Measurements from ENCODE around the gene AEBP2. TPM values are rescaled to one million over a fixed set of nuclear protein-coding genes. Genes with fewer than 3 reads are reported as not detected.

The AEBP2 gene
- total and polyA plus RNA-seq, 2 of the 4 experiments (the other 2 are of a cell fraction): 15.5 to 21.7 TPM

GRCh38 chr12:19491863-19492262 lies 52.6 kb downstream of the AEBP2 start:
- WGBS, 2 experiments (ENCODE audit: extremely low coverage in 2 of 2, insufficient read length in 1 of 2): no CpG with 5 or more reads among the region's 3 CpGs
- ChIA-PET POLR2A (ENCODE audit: unreplicated experiment) (no interaction called here), CTCF (no interaction called here)
- H3K56ac ChIP-seq (ENCODE audit: extremely low read depth, insufficient read depth, low read length): no peak overlapping the region
- no peak overlapping the region for H2AFZ ChIP-seq (replicated peaks; ENCODE audit: low read length, poor library complexity)
- H2AK9ac ChIP-seq (replicated peaks; ENCODE audit: low read depth, low read length, poor library complexity): no peak overlapping the region
- BruUV-seq (replicated peaks): no TSS peak
- TF ChIP-seq MAFK (IDR thresholded peaks at IDR 0.05; ENCODE audit: low read depth, low read length): no peak
- TF ChIP-seq CTCF (conservative IDR thresholded peaks at IDR 0.05; ENCODE audit: low read depth, low read length): no peak
- no peak for TF ChIP-seq MAZ (IDR thresholded peaks at IDR 0.05; ENCODE audit: borderline replicate concordance, low read depth, low read length)
- peaks cover 33% of the 10 kb centered on the region for H4K20me1 ChIP-seq (ENCODE audit: insufficient read depth, low read length)
- H4K91ac ChIP-seq (ENCODE audit: insufficient read depth, low read depth, low read length): no peak overlapping the region
- no peak overlapping the region for H3K18ac ChIP-seq (ENCODE audit: low read depth, low read length)
- H3K14ac ChIP-seq (replicated peaks; ENCODE audit: low read depth, low read length): no peak overlapping the region
- no peak overlapping the region for H3K27ac ChIP-seq (ENCODE audit: insufficient read depth, low read length)
- H3K9me1 ChIP-seq (ENCODE audit: insufficient read depth, low read length): peaks cover 2% of the 10 kb centered on the region; the same call in 1 of the 2 replicates
- no peak overlapping the region for H2BK15ac ChIP-seq (ENCODE audit: low read depth, low read length)
- in situ Hi-C loops (cut with MboI; ENCODE audit: low sequenced_read_pairs): no loop called here
- H3K4me2 ChIP-seq (ENCODE audit: low read depth, low read length): no peak overlapping the region
- intact Hi-C loops (cut with micrococcal nuclease): no loop called here
- no peak overlapping the region for H3K9ac ChIP-seq (ENCODE audit: low read depth, low read length)
- no peak overlapping the region for H4K8ac ChIP-seq (ENCODE audit: low read depth in 2 of 2, low read length in 2 of 2)
- peaks cover 7 to 67% of the 10 kb centered on the region in 2 experiments; a peak in 3 of 4 replicates for H3K79me1 ChIP-seq (ENCODE audit: low read depth in 1 of 2, low read length in 2 of 2)
- ATAC-seq (ENCODE audit: low read depth) (no peak), DNase-seq (no peak)
- peaks cover 19% of the 10 kb centered on the region for H3K36me3 ChIP-seq (ENCODE audit: control insufficient read depth, insufficient read depth, low read length)
- no peak overlapping the region for H2AK5ac ChIP-seq (ENCODE audit: low read depth, low read length)
- no peak overlapping the region for H4K5ac ChIP-seq (ENCODE audit: low read depth, low read length)
- H2BK120ac ChIP-seq (ENCODE audit: low read depth, low read length): no peak overlapping the region
- H3K27me3 ChIP-seq (ENCODE audit: control insufficient read depth, insufficient read depth, low read length): no peaks in the 10 kb centered on the region
- no peak overlapping the region for H3K4me3 ChIP-seq (ENCODE audit: insufficient read depth, low read depth, low read length)
- H2BK5ac ChIP-seq (ENCODE audit: low read depth, low read length, poor library complexity, severe bottlenecking): no peak overlapping the region
- no peak overlapping the region for H3K23ac ChIP-seq (ENCODE audit: low read depth, low read length)
- H3K9me3 ChIP-seq (ENCODE audit: control insufficient read depth, insufficient read depth, low read length): no peaks in the 10 kb centered on the region
- no peak overlapping the region for H3K4ac ChIP-seq (ENCODE audit: low read depth, low read length)
- dilution Hi-C loops (cut with HindIII; ENCODE audit: low sequenced_read_pairs, unreplicated experiment): no loop called here
- no peak overlapping the region for H2BK20ac ChIP-seq (ENCODE audit: low read depth, low read length)
- H3K4me1 ChIP-seq (ENCODE audit: control insufficient read depth, insufficient read depth, low read length): peaks cover 1% of the 10 kb centered on the region; the same call in 1 of the 2 replicates

Data from IMR-90 (cell line).